ENCODE results near the gene CDC7.

CDC7 gene

GRCh38 chr1:91549041-91549735 is 48.5 kb downstream of the CDC7 start:
- no peak for DNase-seq

DNA sequence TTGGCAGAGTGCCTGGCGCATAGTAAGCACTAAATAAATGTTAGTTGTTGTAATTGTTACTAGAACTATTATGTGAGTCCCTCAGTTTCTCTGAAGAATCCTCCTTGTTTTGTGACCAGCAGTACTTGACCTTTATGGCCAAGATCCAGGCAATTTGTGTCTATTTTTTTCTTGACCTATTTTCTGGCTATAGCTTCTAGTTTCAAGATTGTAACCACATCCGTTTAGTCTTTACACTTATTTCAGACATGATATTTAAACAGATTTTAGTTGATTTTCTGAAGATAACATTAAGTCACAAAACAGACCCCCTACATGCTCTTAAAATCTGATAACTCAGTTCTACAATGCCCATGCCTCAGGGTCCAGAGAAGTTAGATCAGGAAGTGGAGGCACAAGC is 50.3 kb downstream of the CDC7 start:
- peak; percentile 9 for DNase-seq

- no peak for DNase-seq
Measured at GRCh38 chr1:91552091-91552490, 51.4 kb downstream of the CDC7 start.

- DNase-seq, result no peak
Measured at GRCh38 chr1:91552596-91552995, 51.9 kb downstream of the CDC7 start.

DNA sequence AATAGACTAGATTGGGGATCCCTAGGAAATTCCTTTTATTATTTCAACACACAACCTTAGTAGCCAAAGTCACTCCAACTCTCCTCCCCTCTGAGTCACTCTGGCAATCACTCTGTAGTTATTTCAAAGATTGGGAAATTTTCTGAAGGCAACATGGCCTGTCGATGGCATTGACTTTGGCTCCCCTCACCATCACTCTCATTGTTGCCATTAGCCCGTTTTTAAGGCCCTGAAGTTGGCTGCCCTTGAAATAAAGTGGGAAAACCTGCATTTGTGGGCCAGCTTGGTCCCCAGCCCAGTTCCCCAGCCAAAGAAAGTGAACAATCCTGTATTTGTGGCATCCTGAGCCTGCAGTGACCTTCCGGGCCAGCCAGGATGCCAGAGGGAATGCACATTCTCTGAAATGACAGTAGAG is 52.5 kb downstream of the CDC7 start:
- no peak for DNase-seq

GRCh38 chr1:91555074-91555730 is 54.6 kb downstream of the CDC7 start:
- DNase-seq, result no peak

GRCh38 chr1:91555821-91556531 is 55.3 kb downstream of the CDC7 start:
- no peak for DNase-seq

- no peak for DNase-seq
Measured at GRCh38 chr1:91556556-91556955, 55.9 kb downstream of the CDC7 start.

DNA sequence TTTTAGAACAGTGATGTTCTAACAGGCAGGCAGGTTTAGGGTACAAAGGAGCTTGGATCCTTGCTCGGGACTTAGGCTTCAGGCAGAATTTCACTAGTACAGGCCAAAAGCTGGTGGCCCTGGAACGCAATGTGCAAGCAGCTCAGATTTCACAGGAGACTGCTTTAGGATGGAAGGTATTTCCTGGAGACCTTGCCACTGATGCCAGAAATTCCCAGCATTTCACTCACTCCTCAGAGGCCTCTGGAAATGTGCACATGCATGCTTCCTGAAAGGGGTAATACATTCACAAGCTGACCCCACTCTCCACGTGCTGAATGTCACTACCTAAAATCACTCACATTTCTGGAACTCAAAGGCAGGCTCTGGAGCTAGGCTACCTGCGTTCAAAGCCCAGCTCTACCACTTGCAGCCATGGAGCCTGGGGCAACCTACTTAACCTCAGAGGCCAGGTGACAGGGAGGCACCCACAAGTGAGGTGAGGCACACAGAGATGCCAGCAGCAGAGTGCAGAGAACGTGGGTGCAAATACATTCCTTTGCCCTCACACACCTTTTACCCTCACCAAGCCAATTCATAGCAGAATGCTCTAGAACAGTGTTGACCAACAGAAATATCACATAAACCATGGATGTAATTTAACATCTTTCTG is 56.5 kb downstream of the CDC7 start:
- no peak for DNase-seq

- no peak for DNase-seq
Measured at GRCh38 chr1:91557826-91558225, 57.2 kb downstream of the CDC7 start.

GRCh38 chr1:91559046-91559750 is 58.5 kb downstream of the CDC7 start:
- DNase-seq, result no peak

- no peak for DNase-seq
Measured at GRCh38 chr1:91559838-91560565, 59.4 kb downstream of the CDC7 start.

- no peak for DNase-seq
Measured at GRCh38 chr1:91564888-91565701, 64.4 kb downstream of the CDC7 start.

DNA sequence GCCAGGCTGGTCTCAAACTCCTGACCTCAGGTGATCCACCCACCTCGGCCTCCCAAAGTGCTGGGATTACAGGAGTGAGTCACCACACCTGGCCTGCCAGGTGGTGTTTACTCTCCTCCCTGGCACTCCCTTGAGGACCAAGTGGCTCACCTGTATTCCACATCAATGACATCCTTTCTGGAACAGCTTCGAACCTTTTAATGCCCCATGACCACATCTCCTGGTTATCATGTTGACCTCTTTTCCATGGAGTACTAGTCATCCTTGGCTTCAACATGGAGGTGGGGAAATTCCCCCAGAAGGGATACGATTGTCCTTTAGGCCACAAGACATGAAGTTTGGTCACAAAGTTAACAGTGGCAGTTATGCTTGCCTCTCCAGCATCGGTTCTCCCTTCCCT is 66.9 kb downstream of the CDC7 start:
- no peak for DNase-seq

GRCh38 chr1:91568261-91568660 is 67.6 kb downstream of the CDC7 start:
- DNase-seq, result no peak

DNA sequence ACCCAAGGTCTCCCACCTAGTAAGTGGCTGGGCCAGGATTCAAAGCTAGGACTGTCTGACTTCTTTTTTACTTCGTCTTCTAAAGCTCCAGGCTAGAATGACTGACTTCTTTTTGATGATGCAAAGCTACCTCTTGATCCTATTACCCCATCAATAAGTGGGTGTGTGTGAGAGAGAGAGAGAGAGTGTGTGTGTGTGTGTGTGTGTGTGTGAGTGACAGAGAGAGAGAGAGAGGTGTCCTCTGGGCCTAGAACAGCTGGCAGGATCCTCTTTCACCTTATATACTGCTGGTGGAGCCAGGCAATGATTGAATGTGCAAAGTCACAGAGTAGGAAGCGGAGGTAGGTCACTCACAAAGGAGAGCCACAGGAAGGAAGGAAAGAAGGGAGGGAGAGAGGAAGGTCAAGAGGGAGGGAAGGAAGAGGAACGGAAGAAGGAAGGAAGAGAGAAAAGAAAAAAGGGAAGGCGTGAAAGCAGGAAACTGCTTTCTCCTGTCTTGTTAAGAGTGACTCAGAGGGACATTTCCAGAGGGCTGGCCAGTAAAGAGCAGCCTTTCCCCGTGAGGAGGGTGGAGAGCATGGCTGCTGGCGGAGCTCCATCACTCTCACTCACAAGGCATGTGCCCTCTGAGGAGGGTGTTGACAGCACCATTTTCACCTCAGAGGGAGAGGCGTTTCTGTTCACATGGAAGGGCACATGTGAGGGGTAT is 68.9 kb downstream of the CDC7 start:
- DNase-seq, result peak; percentile 41

DNA sequence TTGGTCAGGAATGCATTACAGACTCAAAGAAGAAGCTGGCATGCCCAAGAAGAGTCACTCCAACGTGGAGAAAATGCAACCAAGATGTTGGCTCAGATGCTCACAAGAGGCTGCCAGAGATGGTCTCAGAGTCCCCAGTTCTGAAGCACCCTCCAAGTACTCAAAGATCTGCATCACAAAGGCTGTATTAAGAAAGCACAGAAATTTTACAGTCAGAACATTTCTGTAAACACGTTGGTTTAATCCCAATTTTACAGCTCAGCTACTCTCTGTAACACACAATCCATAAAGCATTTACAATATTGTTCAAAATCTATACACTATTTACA is 69.4 kb downstream of the CDC7 start:
- DNase-seq, result no peak

- DNase-seq, result peak; percentile 91
Measured at GRCh38 chr1:91572044-91572443, 71.4 kb downstream of the CDC7 start.

Measured in MV-4-11 (cell line).